GM19099 (cell line): ENCODE measurements around the gene WDR33.

ENCODE experiments used
- POLR2A ChIP-seq: IDR thresholded peaks from 3 replicates; pipeline ENCODE4 v1.6.1; 2011; ENCODE audit warnings: low read depth; ENCODE audit not compliant: insufficient read length; ENCODE audit errors: extremely low read depth

The WDR33 gene

DNA sequence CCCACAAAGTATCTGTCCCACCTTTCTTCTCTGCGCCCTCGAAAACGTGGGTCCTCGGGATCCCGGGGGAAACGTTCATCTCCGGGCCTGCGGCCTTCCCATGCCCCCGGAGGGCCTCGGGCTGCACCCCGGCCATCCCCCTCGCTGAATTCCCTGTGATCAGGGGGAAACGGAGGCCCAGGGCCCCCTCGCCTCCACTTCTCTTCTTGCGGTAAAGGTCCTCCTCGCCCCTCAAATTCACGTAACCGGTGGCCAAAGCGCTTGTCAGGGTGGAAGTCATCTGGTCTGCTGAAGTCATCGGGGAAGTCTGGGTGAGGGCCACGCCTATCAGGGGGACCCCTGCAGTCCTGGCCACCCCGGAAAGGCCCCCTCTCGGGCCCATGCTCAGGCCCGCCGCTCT is 97.4 kb downstream of the WDR33 start:
- TF ChIP-seq POLR2A = no peak

- no peak for TF ChIP-seq POLR2A
These were observed 98.0 kb downstream of the WDR33 start for GRCh38 chr2:127712999-127713398.

DNA sequence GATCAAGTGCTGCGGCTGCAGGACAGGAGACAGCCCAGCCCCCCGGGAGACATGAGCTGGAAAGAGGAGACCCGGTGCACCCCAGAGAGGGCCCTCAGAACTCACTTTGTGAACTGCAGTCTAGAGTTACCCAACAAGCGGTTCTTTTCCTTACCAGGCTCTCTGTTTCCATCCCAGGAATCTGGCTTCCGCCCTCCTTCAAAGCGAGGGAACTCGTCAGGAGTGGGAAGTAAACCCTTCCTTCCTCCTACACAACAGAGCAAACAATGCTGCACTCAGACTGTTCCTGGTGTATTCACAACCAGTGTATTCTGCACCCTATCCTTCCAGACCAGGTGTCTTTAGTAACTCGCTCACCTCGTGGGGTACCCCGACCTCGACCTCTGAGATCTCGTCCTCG is 101.6 kb downstream of the WDR33 start:
- no peak for TF ChIP-seq POLR2A

DNA sequence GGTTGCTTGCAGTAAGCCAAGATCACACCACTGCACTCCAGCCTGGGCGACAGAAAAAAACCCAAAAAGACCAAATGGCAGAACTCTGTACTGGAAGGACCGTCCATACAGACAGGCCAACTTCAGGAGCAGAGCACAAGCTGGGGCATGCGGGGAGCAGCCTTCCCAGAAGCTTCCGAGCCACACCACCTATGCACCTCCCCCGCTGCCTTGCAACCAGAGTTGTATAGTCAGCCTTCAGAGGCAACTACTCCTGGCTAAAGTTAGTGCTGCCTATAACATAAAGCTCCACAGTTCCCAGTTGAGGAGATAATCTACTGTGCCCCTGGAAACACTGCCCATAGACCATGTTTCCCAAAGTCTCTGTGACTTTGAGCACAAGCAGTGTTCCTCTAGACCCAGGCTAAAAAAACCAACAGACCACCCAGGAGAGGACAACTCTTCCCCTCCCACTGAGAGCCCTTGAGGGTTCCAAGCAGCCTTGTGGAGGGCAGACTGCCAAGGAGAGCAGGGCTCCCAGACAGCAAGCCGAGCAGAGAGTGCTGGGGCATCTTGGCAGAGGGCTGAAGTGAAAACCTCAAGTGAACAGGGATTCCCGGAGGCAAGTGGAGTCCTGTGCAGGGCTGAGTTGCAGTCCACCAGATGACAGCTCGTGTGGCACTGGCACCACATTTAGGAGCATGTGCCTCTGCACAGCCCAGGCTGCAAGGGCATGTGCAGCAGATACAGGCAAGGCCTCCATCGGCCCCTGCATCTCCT is 102.9 kb downstream of the WDR33 start:
- TF ChIP-seq POLR2A = no peak

- TF ChIP-seq POLR2A = peak; percentile 20
These were observed 104.6 kb downstream of the WDR33 start for GRCh38 chr2:127706215-127706990.

GRCh38 chr2:127705391-127706065 is 105.4 kb downstream of the WDR33 start:
- TF ChIP-seq POLR2A = no peak

GRCh38 chr2:127704641-127705390 is 106.2 kb downstream of the WDR33 start:
- TF ChIP-seq POLR2A = no peak

GRCh38 chr2:127703282-127703681 is 107.7 kb downstream of the WDR33 start:
- TF ChIP-seq POLR2A = no peak

DNA sequence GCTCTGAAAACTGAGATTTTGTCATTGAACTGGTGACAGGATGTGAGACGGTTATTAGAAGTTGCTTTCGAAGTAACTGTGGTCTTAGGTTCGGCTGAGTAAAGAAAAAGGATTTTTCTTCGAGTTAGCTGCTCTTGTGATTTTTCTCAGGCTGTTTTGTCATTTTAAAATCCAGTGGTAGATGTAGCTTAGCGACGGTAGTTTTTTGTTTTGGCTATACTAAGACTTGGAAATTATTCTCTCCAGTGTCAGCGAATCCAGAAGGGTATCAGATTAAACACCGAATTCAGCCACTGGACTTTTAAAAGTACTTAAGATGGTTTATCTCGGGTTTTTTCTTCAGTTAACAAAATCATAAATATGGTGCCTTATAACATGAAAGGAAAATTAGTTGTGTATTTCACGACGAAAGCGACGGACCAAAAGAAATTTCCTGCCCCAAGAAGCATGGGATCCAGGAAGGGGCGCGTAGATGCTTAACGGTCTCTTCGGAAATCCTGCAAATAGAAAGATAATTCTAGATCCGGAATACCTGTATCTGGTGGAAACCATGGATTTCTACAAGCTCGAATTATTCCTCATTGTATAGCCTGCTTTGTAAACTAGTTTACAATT is 108.5 kb downstream of the WDR33 start:
- no peak for TF ChIP-seq POLR2A

DNA sequence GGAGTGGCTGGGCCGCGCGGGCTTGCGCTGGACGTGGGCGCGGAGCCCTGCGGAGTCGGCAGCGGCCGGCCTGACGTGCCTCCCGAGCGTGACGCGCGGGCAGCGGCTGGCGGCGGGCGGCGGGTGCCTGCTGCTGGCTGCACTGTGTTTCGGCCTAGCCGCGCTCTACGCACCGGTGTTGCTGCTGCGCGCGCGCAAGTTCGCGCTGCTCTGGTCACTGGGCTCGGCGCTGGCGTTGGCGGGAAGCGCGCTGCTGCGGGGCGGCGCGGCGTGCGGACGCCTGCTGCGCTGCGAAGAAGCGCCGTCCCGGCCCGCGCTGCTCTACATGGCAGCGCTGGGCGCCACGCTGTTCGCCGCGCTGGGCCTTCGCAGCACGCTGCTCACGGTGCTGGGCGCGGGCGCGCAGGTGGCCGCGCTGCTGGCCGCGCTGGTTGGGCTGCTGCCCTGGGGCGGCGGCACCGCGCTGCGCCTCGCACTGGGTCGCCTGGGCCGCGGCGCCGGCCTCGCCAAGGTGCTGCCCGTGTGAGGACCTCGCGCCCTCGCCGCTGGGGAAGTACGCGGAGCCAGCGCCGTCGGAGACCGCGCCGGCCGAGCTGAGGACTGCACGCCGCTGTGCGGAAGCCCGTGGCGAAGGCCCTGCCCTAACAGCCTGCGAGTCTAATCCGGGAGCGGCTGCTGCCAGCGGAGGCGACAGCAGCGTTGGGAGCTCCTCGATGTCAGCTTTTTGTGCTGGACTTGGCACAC is 109.1 kb downstream of the WDR33 start:
- TF ChIP-seq POLR2A = peak; percentile 51

GRCh38 chr2:127701193-127701650 is 109.7 kb downstream of the WDR33 start, which contains the start of gene SFT2D3:
SFT2D3 (plus strand) TSS chr2:127701497; CDS start chr2:127701529, 32 bp downstream.
- TF ChIP-seq POLR2A = peak; percentile 98

DNA sequence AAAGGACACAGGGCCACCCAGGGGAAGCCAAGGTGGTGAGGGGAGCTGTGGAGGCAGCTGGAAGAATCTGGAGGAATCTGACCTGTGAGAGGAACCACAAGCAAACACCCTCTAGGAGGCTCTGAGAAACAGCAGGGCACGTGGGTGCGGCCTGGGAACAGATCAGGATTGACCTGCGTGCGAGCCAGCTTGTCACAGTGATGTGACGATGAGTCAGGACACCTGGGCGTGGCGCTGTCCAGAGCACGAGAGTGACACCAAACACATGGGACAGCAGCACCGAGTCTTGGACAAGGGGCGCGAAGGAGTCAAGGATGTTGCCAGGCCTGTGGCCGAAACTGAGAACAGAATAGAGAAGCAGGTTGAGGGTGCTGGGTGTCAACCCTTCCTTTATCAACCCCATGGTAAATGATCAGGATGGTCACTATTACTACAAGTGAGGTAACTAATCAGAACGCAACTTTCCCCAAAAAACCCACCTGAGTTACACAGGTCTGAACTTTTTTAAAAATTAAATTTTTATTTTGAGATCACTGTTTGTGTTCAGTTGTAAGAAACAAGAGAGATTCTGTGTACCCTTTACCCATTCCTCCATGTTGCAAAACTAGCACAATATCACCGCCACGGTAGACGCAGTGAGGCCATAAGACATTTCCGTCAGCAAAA is 110.3 kb downstream of the WDR33 start:
- TF ChIP-seq POLR2A = peak; percentile 25
